Measurements from ENCODE around the gene CERS1.

CERS1 gene

GRCh38 chr19:18895824-18896341 is at the start of gene CERS1:
TSS of gene CERS1 (minus strand) at chr19:18896158. CDS start at chr19:18896072, 86 bp downstream.
- DNase-seq (ENCODE audit: low spot score): peak; percentile 63
- no peak for TF ChIP-seq CTCF (IDR thresholded peaks at IDR 0.05; ENCODE audit: extremely low read depth, missing control alignments)

GRCh38 chr19:18945297-18945696 is 49.3 kb upstream of the CERS1 start:
- no peak for DNase-seq (ENCODE audit: low spot score)
- no peak for TF ChIP-seq CTCF (IDR thresholded peaks at IDR 0.05; ENCODE audit: extremely low read depth, missing control alignments)

GRCh38 chr19:18943465-18943864 is 47.5 kb upstream of the CERS1 start:
- no peak for DNase-seq (ENCODE audit: low spot score)
- TF ChIP-seq CTCF (IDR thresholded peaks at IDR 0.05; ENCODE audit: extremely low read depth, missing control alignments): no peak

- no peak for DNase-seq (ENCODE audit: low spot score)
- TF ChIP-seq CTCF (IDR thresholded peaks at IDR 0.05; ENCODE audit: extremely low read depth, missing control alignments): no peak
Observed at GRCh38 chr19:18942692-18943091, 46.7 kb upstream of the CERS1 start.

GRCh38 chr19:18941628-18942354 is 45.8 kb upstream of the CERS1 start:
- TF ChIP-seq CTCF (IDR thresholded peaks at IDR 0.05; ENCODE audit: extremely low read depth, missing control alignments): no peak
- no peak for DNase-seq (ENCODE audit: low spot score)

- DNase-seq (ENCODE audit: low spot score): peak; percentile 94
- peak; percentile 46 for TF ChIP-seq CTCF (IDR thresholded peaks at IDR 0.05; ENCODE audit: extremely low read depth, missing control alignments)
Observed at GRCh38 chr19:18940769-18941627, 45.0 kb upstream of the CERS1 start, which contains the start of gene HOMER3. TSS of gene HOMER3 (minus strand) at chr19:18941217. CDS start at chr19:18938982, 2,235 bp downstream.

Data from GM20000 (cell line).